HEK293 (cell line): Measurements from ENCODE around the gene CNGA2.
A peak's percentile ranks its signal among the peaks of the same experiment; 100 is the strongest.

Source experiments
- CTCF ChIA-PET: fragments of 350-600 bp; formaldehyde crosslinking; extraction: SDS; loops from one replicate; lab custom pipeline; 2021; ENCODE audit warnings: antibody characterized with exemption; lab: Yijun Ruan, JAX
- POLR2A ChIA-PET: fragments of 300-600 bp; formaldehyde crosslinking; extraction: SDS; loops from one replicate; lab custom pipeline; 2020; ENCODE audit warnings: antibody characterized with exemption, inconsistent platforms; lab: Yijun Ruan, JAX
- H3K27ac ChIP-seq: fragments of 200-500 bp; sonication (Bioruptor generic); 2 replicates; pipeline ENCODE4 v1.5.1; 2014; ENCODE audit warnings: low read depth, low read length, control low read depth, inconsistent platforms; ENCODE audit errors: extremely low read depth
- H3K36me3 ChIP-seq, 2 experiments: fragments of 200-500 bp in 1 of 2; sonication (Bioruptor generic) in 1 of 2; 1 replicate in 1 of 2; 2 replicates in 1 of 2; pipeline ENCODE4 v1.5.1; 2014 to 2017; ENCODE audit warnings: inconsistent platforms in 2 of 2, low read length in 2 of 2; ENCODE audit not compliant: control insufficient read depth in 2 of 2, insufficient read depth in 1 of 2
- H3K4me1 ChIP-seq: fragments of 200-500 bp; sonication (Bioruptor generic); 2 replicates; pipeline ENCODE4 v1.5.1; 2014; ENCODE audit warnings: mild to moderate bottlenecking, low read length, inconsistent platforms; ENCODE audit not compliant: control insufficient read depth, insufficient read depth
- H3K4me3 ChIP-seq: 2 replicates; pipeline ENCODE4 v1.5.1; 2011; ENCODE audit warnings: low read depth, mild to moderate bottlenecking, control low read depth, low read length, moderate library complexity
- H3K9me3 ChIP-seq: fragments of 200-500 bp; sonication (Bioruptor generic); 2 replicates; pipeline ENCODE4 v1.5.1; 2014; ENCODE audit warnings: low read depth, low read length, inconsistent platforms; ENCODE audit not compliant: control insufficient read depth, insufficient read depth
- EGR2 ChIP-seq: fragments of 450-650 bp; formaldehyde crosslinking; IDR thresholded peaks from 2 replicates; pipeline ENCODE4 v1.5.1; 2016; ENCODE audit warnings: low read depth, missing biosample characterization, missing genetic modification characterization
- GLI2 ChIP-seq: fragments of 450-650 bp; formaldehyde crosslinking; IDR thresholded peaks from 2 replicates; pipeline ENCODE4; 2017; ENCODE audit warnings: missing biosample characterization, missing genetic modification characterization, low read depth, borderline replicate concordance
- KLF16 ChIP-seq: fragments of 450-650 bp; formaldehyde crosslinking; IDR thresholded peaks from 2 replicates; pipeline ENCODE4 v1.5.1; 2017; ENCODE audit warnings: missing biosample characterization, missing genetic modification characterization
- OVOL3 ChIP-seq: fragments of 450-650 bp; formaldehyde crosslinking; IDR thresholded peaks from 2 replicates; pipeline ENCODE4 v1.5.1; 2016; ENCODE audit warnings: missing biosample characterization, missing genetic modification characterization
- PRDM1 ChIP-seq: fragments of 450-650 bp; formaldehyde crosslinking; IDR thresholded peaks from 2 replicates; pipeline ENCODE4; 2016; ENCODE audit warnings: missing biosample characterization, missing genetic modification characterization
- SP3 ChIP-seq: fragments of 450-650 bp; formaldehyde crosslinking; IDR thresholded peaks from 2 replicates; pipeline ENCODE4 v1.5.1; 2016; ENCODE audit warnings: missing biosample characterization, missing genetic modification characterization
- YY1 ChIP-seq: fragments of 450-650 bp; formaldehyde crosslinking; IDR thresholded peaks from 2 replicates; pipeline ENCODE4 v1.5.1; 2018; ENCODE audit warnings: missing biosample characterization, missing genetic modification characterization
- YY2 ChIP-seq: fragments of 450-650 bp; formaldehyde crosslinking; IDR thresholded peaks from 2 replicates; pipeline ENCODE4 v1.5.1; 2016; ENCODE audit warnings: missing biosample characterization, missing genetic modification characterization
- ZBTB8A ChIP-seq: fragments of 450-650 bp; formaldehyde crosslinking; IDR thresholded peaks from 2 replicates; pipeline ENCODE4 v1.5.1; 2016; ENCODE audit warnings: missing biosample characterization, missing genetic modification characterization
- ZFHX2 ChIP-seq: fragments of 450-650 bp; formaldehyde crosslinking; conservative IDR thresholded peaks from 2 replicates; pipeline ENCODE4 v1.5.1; 2016; ENCODE audit warnings: missing biosample characterization, missing genetic modification characterization
- ZFP37 ChIP-seq: fragments of 450-650 bp; formaldehyde crosslinking; IDR thresholded peaks from 2 replicates; pipeline ENCODE4 v1.5.1; 2016; ENCODE audit warnings: missing biosample characterization, missing genetic modification characterization
- ZNF16 ChIP-seq: fragments of 450-650 bp; formaldehyde crosslinking; IDR thresholded peaks from 2 replicates; pipeline ENCODE4 v1.5.1; 2016; ENCODE audit warnings: low read depth, missing biosample characterization, missing genetic modification characterization
- ZNF169 ChIP-seq: fragments of 450-650 bp; formaldehyde crosslinking; IDR thresholded peaks from 2 replicates; pipeline ENCODE4 v1.5.1; 2016; ENCODE audit warnings: missing biosample characterization, missing genetic modification characterization
- ZNF174 ChIP-seq: fragments of 450-650 bp; formaldehyde crosslinking; IDR thresholded peaks from 2 replicates; pipeline ENCODE4 v1.5.0; 2017; ENCODE audit warnings: missing biosample characterization, mild to moderate bottlenecking, missing genetic modification characterization
- ZNF202 ChIP-seq: fragments of 450-650 bp; formaldehyde crosslinking; IDR thresholded peaks from 2 replicates; pipeline ENCODE4 v1.5.1; 2016; ENCODE audit warnings: missing biosample characterization, missing genetic modification characterization, borderline replicate concordance
- ZNF302 ChIP-seq: fragments of 450-650 bp; formaldehyde crosslinking; IDR thresholded peaks from 2 replicates; pipeline ENCODE4 v1.5.1; 2016; ENCODE audit warnings: missing biosample characterization, missing genetic modification characterization, low read depth
- ZNF558 ChIP-seq: fragments of 450-650 bp; formaldehyde crosslinking; IDR thresholded peaks from 2 replicates; pipeline ENCODE4 v1.5.1; 2016; ENCODE audit warnings: missing biosample characterization, missing genetic modification characterization
- ZNF561 ChIP-seq: fragments of 450-650 bp; IDR thresholded peaks from 2 replicates; pipeline ENCODE4 v1.5.1; 2018; ENCODE audit warnings: missing biosample characterization, missing genetic modification characterization, borderline replicate concordance
- ZNF610 ChIP-seq: fragments of 450-650 bp; formaldehyde crosslinking; IDR thresholded peaks from 2 replicates; pipeline ENCODE4 v1.5.1; 2016; ENCODE audit warnings: missing biosample characterization, missing genetic modification characterization, borderline replicate concordance
- ZNF747 ChIP-seq: fragments of 450-650 bp; formaldehyde crosslinking; IDR thresholded peaks from 2 replicates; pipeline ENCODE4 v1.5.1; 2016; ENCODE audit warnings: missing biosample characterization, missing genetic modification characterization
- ZNF777 ChIP-seq: fragments of 450-650 bp; formaldehyde crosslinking; IDR thresholded peaks from 2 replicates; pipeline ENCODE4 v1.5.1; 2017; ENCODE audit warnings: missing biosample characterization, missing genetic modification characterization, borderline replicate concordance
- ZNF791 ChIP-seq: fragments of 450-650 bp; formaldehyde crosslinking; IDR thresholded peaks from 2 replicates; pipeline ENCODE4 v1.5.1; 2016; ENCODE audit warnings: missing biosample characterization, missing genetic modification characterization
- TF ChIP-seq, protein P1 (sequence below): fragments of 450-650 bp; formaldehyde crosslinking; IDR thresholded peaks from 2 replicates; pipeline ENCODE4 v1.5.1; 2016; ENCODE audit warnings: missing biosample characterization, missing genetic modification characterization
- TF ChIP-seq, protein P2 (sequence below): fragments of 450-650 bp; formaldehyde crosslinking; IDR thresholded peaks from 2 replicates; pipeline ENCODE4 v1.5.1; 2016; ENCODE audit warnings: missing biosample characterization, missing genetic modification characterization
- TF ChIP-seq, protein P3 (sequence below): fragments of 450-650 bp; formaldehyde crosslinking; IDR thresholded peaks from 2 replicates; pipeline ENCODE4 v1.5.1; 2016; ENCODE audit warnings: missing biosample characterization, missing genetic modification characterization
- TF ChIP-seq, protein P4 (sequence below): fragments of 450-650 bp; formaldehyde crosslinking; IDR thresholded peaks from 2 replicates; pipeline ENCODE4 v1.5.1; 2016; ENCODE audit warnings: missing biosample characterization, missing genetic modification characterization

The CNGA2 gene

DNA sequence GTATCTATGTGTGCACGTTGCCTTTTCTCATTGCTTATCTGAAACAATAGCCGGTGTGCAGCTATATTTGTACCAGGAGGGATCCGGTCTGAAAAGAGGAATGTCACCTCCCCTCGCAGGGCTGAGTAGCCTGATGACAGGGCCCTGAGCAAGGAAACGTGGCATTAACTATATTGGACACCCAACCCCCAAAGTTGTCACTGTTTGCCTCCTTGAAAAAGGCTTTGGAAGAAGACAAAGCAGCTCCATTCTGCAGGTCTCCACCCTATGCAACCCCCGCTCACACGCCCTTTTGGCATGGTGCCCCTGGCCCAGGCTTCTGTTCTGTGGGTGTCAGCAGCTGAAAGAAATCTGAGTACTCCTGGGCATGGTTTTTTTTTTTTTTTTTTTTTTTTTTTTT is 31.1 kb upstream of the CNGA2 start:
- no peaks in the 10 kb centered on the region for H3K4me1 ChIP-seq
- no peak overlapping the region for H3K4me3 ChIP-seq
- ChIA-PET CTCF (interaction anchor here (0.6 to 1.0 kb wide), 2 partner anchors 10 to 555 kb away, joined by 3 to 4 read pairs; no protein-coding TSS in a partner anchor), POLR2A (no interaction called here)
- no peak overlapping the region for H3K27ac ChIP-seq
- no peaks in the 10 kb centered on the region for H3K9me3 ChIP-seq
- H3K36me3 ChIP-seq = no peaks in the 10 kb centered on the region
- peak; percentile 36; the same call in 1 of the 2 replicates for TF ChIP-seq ZFHX2 (tag by site-specific recombination)
- TF ChIP-seq, protein P1, sequence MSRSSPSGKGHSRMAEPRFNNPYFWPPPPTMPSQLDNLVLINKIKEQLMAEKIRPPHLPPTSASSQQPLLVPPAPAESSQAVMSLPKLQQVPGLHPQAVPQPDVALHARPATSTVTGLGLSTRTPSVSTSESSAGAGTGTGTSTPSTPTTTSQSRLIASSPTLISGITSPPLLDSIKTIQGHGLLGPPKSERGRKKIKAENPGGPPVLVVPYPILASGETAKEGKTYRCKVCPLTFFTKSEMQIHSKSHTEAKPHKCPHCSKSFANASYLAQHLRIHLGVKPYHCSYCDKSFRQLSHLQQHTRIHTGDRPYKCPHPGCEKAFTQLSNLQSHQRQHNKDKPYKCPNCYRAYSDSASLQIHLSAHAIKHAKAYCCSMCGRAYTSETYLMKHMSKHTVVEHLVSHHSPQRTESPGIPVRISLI (tag by site-specific recombination) = no peak
- peak; percentile 23; the same call in 1 of the 2 replicates for TF ChIP-seq EGR2 (tag by site-specific recombination)
- TF ChIP-seq SP3 (tag by site-specific recombination) = no peak
- TF ChIP-seq ZNF174 (tag by site-specific recombination) = no peak
- no peak for TF ChIP-seq ZNF777 (tag by site-specific recombination)
- TF ChIP-seq ZNF302 = no peak
- no peak for TF ChIP-seq ZBTB8A (tag by site-specific recombination)
- TF ChIP-seq ZNF558 (tag by site-specific recombination) = no peak
- TF ChIP-seq YY1 (tag by site-specific recombination) = no peak
- no peak for TF ChIP-seq ZNF202 (tag by site-specific recombination)
- TF ChIP-seq ZNF169 (tag by site-specific recombination) = no peak
- TF ChIP-seq, protein P2, sequence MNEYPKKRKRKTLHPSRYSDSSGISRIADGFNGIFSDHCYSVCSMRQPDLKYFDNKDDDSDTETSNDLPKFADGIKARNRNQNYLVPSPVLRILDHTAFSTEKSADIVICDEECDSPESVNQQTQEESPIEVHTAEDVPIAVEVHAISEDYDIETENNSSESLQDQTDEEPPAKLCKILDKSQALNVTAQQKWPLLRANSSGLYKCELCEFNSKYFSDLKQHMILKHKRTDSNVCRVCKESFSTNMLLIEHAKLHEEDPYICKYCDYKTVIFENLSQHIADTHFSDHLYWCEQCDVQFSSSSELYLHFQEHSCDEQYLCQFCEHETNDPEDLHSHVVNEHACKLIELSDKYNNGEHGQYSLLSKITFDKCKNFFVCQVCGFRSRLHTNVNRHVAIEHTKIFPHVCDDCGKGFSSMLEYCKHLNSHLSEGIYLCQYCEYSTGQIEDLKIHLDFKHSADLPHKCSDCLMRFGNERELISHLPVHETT (tag by site-specific recombination) = no peak
- no peak for TF ChIP-seq ZNF791 (tag by site-specific recombination)
- TF ChIP-seq ZNF747 = no peak

DNA sequence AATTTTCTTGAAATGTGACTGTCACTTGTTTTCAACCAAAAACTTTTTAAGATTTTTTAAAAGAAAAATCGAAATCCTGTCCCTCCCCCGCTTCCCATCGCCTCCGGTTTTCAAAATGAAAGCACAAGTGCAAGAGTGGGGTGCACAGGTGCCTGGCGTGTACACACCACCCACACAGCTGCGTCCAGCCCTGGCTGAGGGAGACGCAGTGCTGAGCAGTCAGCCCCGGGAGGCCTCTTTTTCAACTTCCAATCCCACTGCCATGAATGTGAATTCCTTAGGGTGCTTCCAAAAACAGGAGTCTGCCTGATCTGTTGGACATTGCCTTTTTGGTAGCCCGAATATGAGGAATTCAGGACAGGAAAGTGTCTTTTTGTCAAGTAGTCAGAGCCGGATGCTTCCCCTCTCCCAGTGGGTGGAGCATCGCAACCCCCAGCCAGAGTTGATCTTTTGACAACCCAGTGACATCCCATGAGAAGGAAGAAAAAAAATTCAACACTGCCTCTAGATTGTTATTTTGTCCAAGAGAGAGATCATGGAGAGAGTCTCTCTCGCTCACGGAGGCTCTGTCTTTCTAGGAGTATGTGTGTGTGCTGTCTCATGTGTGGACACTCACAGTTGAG is 30.4 kb upstream of the CNGA2 start:
- Histone ChIP-seq H3K36me3 (no peaks in the 10 kb centered on the region), H3K4me1 (no peaks in the 10 kb centered on the region), H3K27ac (no peak overlapping the region), H3K9me3 (no peaks in the 10 kb centered on the region), H3K4me3 (no peak overlapping the region)
- POLR2A ChIA-PET = no interaction called here
- 0 out of 2 replicates have a peak, but pooled peaks have one; percentile 2 for TF ChIP-seq EGR2 (tag by site-specific recombination)
- no peak for TF ChIP-seq ZNF561 (tag by site-specific recombination)
- CTCF ChIA-PET = interaction anchor here (1.0 kb wide), 1 partner anchor 9 kb away, joined by 4 read pairs; no protein-coding TSS in a partner anchor

DNA sequence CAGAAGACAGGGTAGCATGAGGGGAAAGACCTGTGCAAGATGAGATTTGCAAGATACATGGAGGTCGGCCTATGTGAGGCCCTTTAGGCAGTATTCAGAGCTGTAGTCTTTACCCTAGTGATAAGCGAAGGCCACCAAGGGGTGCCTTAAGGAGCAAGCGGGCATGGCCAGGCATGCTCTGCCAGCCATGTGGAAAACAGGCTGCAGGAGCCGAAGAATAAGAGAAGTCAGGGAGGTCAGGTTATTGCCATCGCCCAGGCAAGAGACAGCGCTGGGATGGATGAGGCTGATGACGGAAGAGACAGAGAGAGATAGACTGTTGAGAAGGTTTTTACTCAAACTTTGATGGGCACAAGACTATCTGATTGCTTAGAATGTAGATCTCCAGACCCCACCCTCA is 25.7 kb upstream of the CNGA2 start:
- ChIA-PET POLR2A (no interaction called here), CTCF (no interaction called here)
- no peaks in the 10 kb centered on the region for H3K4me1 ChIP-seq
- no peaks in the 10 kb centered on the region for H3K9me3 ChIP-seq
- H3K27ac ChIP-seq = no peak overlapping the region
- H3K4me3 ChIP-seq = no peak overlapping the region
- H3K36me3 ChIP-seq = no peaks in the 10 kb centered on the region
- TF ChIP-seq PRDM1 (tag by site-specific recombination) (no peak), KLF16 (tag by site-specific recombination) (no peak), ZNF610 (tag by site-specific recombination) (no peak), YY2 (no peak), OVOL3 (tag by site-specific recombination) (no peak), GLI2 (no peak), ZFP37 (tag by site-specific recombination) (no peak), ZNF16 (tag by site-specific recombination) (no peak)
- TF ChIP-seq, protein P3, sequence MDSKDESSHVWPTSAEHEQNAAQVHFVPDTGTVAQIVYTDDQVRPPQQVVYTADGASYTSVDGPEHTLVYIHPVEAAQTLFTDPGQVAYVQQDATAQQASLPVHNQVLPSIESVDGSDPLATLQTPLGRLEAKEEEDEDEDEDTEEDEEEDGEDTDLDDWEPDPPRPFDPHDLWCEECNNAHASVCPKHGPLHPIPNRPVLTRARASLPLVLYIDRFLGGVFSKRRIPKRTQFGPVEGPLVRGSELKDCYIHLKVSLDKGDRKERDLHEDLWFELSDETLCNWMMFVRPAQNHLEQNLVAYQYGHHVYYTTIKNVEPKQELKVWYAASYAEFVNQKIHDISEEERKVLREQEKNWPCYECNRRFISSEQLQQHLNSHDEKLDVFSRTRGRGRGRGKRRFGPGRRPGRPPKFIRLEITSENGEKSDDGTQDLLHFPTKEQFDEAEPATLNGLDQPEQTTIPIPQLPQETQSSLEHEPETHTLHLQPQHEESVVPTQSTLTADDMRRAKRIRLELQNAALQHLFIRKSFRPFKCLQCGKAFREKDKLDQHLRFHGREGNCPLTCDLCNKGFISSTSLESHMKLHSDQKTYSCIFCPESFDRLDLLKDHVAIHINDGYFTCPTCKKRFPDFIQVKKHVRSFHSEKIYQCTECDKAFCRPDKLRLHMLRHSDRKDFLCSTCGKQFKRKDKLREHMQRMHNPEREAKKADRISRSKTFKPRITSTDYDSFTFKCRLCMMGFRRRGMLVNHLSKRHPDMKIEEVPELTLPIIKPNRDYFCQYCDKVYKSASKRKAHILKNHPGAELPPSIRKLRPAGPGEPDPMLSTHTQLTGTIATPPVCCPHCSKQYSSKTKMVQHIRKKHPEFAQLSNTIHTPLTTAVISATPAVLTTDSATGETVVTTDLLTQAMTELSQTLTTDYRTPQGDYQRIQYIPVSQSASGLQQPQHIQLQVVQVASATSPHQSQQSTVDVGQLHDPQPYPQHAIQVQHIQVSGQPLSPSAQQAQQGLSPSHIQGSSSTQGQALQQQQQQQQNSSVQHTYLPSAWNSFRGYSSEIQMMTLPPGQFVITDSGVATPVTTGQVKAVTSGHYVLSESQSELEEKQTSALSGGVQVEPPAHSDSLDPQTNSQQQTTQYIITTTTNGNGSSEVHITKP (tag by site-specific recombination) = no peak
- TF ChIP-seq, protein P4, sequence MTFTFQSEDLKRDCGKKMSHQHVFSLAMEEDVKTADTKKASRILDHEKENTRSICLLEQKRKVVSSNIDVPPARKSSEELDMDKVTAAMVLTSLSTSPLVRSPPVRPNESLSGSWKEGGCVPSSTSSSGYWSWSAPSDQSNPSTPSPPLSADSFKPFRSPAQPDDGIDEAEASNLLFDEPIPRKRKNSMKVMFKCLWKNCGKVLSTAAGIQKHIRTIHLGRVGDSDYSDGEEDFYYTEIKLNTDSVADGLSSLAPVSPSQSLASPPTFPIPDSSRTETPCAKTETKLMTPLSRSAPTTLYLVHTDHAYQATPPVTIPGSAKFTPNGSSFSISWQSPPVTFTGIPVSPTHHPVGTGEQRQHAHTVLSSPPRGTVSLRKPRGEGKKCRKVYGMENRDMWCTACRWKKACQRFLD = no peak
